HG02763 (cell line): ENCODE measurements around the gene GALNTL6.

Experiments used
- ATAC-seq: cut with Tn5 transposase; IDR thresholded peaks from one replicate; pipeline ENCODE4 v1.9.1; 2021; ENCODE audit warnings: mild to moderate bottlenecking, moderate library complexity; ENCODE audit not compliant: unreplicated experiment

The GALNTL6 gene

GRCh38 chr4:172104539-172104938, 291.3 kb downstream of the GALNTL6 start:
- ATAC-seq = no peak

DNA sequence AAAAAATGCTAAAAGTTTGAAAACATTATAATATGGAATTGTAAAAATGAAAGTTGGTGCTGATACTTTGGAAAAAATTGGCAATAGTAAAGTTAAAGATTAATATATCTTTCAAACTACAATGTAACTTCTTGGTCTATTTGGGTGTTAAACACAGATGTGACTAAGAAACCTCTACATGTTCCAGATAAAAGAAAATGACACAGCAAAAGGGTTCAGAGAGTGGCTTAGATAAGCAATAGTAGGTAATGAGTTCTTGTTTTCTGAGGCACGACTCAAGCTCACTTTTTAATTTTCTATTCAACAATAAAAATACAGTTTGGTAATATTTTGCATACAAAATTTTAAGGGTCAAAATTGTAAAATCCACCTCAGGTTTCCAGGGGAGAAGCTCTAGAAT, 292.7 kb downstream of the GALNTL6 start:
- no peak for ATAC-seq

DNA sequence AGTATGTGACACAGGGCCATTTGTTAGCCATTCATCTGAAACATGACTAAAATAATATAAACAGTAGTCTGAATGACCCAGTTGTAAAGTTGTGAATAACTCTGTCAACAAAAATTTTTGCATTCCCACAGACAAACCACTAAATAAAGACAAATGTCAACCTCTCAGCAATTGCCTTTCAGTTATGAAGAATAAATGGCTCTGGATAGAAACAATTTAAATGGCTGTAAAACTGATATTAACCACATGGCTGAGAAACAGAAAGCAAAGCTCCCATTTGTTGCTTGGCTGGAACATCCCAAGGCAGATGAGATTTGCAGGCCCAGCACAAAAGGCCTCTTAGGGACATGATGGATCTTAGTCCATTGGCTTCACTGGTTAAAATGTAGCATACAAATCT, 296.3 kb downstream of the GALNTL6 start:
- no peak for ATAC-seq

DNA sequence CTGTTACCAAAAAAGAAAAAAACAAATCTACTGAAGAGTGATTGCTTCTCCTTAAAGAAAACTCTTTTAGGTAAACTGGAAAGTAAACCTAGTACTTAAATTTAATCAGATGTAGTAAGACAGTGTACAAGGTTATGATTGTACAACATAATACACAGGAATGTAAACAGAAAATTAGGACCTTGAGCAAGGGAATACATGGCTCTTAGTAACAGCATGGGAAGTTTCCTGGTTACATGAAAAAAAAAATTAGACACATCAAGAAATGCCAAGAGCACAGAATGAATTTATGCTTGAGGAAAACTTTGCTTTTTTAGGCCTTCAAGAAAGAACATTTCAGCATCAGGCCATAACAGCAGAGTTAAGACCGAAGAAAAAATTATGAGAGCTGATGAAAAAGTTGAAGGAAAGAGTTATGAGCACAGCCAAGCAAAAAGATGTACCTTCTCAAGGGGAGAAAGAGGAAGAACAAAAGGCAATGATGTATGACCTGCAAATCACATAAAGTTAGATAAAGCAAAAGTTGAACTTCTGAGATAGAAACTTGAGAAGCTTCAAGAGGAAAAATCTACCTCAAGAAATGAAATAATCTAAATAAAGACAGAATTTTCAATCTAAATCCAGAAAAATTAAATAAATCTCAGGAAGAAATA, 311.6 kb downstream of the GALNTL6 start:
- ATAC-seq = no peak

DNA sequence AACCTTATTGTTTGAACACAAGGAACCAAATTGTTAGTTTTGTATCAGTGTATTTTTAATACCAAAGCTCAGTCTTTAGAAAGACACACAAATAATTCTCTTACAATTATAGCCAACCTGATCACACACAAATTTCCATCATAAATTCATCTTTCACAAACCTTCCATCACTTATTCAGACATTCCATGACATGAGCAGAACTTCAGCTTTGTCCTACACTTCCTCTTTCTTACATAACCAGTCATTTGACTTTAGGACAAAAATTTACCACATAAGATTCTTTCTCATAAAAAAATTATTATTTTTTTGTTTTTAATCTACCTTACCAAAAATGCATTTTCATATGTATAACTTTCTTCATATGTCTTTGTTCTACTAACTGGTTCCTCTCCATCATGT, 312.2 kb downstream of the GALNTL6 start:
- no peak for ATAC-seq

DNA sequence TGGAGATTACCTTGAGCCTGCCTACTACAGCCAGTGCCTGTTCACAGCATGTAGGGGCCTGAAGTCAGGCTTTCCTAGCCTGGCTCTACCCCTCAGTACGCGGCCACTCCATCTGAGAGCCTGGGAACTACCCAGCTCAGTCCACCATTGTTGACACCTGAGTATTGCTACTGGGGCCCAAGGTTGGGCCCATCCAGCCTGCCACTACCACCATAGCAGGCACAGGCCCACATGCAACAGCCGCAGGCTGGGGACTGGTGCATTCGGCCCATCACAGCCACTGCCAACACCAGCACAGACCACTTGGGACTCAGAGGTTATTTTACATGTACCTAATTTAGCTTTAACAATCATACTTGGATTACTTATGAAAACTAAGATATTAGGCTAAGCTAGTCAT, 314.0 kb downstream of the GALNTL6 start:
- no peak for ATAC-seq

DNA sequence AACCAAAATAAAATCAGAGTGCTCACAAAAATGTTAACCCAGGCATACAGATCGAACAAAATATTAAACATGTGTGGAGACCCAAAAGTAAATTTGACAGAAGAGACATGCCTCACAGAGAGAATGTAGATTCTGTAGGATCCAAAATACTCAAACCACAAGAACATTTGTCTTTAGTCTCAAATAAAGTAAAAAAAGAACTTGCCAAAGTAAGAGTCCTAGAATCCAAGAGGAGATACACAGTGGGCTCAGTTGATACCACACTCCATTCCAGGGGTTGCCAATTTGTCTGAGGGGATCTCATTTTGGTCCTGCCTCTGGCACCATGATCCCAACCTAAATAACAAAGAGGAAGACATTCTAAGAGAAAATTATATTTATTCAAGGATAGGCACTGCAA, 316.4 kb downstream of the GALNTL6 start:
- no peak for ATAC-seq

GRCh38 chr4:172134521-172134920, 321.3 kb downstream of the GALNTL6 start:
- ATAC-seq = no peak

GRCh38 chr4:172141025-172141424, 327.8 kb downstream of the GALNTL6 start:
- no peak for ATAC-seq

DNA sequence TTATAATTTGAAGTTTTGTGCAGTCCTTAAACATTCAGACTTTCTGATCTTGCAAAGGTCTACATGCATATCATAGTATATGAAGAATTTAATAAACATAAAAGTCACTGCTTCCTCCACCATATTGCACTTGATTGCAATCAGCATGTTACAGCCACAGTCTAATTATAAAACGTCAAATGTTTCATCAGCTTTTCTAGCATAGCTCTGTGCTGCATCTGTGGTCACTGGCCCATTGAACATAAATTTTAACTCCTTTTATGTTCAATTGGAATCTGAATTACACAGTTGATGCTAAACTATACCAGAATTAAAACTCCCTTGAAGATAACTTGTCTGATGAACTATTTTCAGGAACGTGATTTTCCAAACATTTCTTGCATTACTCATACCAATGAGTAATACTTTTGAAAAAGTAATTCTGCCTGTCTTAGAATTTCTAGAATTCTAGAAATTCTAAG, 329.1 kb downstream of the GALNTL6 start:
- ATAC-seq = no peak

GRCh38 chr4:172143605-172144314, 330.6 kb downstream of the GALNTL6 start:
- ATAC-seq = no peak

GRCh38 chr4:172147687-172148086, 334.5 kb downstream of the GALNTL6 start:
- no peak for ATAC-seq

DNA sequence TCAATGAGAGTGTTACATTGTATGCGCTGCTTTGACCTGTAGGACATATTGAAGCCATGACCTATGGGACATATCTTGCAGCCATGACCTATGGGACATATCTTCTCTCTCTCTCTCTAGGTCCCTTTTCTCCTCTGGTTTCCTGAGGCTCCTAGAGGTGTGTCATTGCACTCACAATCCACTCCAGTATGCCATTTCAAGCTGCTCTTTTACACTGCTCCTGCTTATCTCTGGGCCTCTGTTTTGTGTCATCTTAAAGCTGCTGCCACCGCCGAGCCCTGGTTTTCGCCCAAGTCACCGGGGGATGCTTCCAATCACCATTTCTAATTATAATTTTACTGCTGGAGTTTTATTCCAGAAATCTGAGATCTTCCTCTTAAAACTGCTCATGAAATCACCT, 336.1 kb downstream of the GALNTL6 start:
- ATAC-seq = no peak

GRCh38 chr4:172152284-172152683, 339.1 kb downstream of the GALNTL6 start:
- no peak for ATAC-seq

GRCh38 chr4:172153719-172154118, 340.5 kb downstream of the GALNTL6 start:
- ATAC-seq = no peak

DNA sequence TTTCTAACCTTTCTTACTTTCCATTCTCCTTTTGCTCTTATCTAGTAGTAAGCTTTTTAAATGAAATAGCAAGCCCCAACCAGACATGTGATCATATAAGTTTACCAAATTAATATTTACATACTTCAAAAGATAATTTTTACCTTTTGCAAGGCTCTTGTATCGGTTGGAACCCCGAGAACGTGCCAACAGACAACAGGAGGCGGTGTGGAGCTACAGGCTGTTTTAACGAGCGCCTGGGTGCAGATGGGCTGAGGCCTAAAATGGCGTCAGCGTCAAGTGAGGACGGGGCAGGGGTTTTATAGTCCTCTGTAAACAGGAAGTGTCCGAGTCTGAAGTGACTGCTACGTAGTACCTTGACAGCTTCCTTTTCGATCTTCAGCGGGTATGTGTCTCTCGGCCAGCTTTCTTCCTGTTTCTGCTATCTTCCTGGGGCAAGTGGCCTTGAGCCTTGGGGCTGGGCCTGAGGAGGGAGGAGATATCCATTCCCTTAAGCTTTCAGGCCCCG, 342.7 kb downstream of the GALNTL6 start:
- ATAC-seq = no peak

DNA sequence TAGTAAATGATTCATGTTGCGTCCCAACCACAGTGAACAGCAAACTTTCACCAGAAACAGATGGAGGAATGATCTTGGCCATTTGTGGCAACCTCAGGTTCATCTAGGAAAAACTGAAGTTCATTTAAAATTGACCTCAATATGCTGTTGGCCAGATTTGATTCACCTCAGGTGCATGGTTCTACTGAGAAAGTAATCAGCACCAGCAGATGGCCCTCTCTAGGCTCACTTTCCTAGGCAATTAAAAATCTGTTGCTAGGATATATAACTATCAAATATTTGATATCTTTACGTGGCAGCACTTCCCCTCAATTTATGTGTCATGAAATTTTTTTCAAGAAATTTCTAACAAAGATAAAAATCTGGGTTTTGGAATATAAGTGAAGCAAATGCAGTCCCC, 344.7 kb downstream of the GALNTL6 start:
- ATAC-seq = no peak

GRCh38 chr4:172163215-172163614, 350.0 kb downstream of the GALNTL6 start:
- ATAC-seq = no peak

DNA sequence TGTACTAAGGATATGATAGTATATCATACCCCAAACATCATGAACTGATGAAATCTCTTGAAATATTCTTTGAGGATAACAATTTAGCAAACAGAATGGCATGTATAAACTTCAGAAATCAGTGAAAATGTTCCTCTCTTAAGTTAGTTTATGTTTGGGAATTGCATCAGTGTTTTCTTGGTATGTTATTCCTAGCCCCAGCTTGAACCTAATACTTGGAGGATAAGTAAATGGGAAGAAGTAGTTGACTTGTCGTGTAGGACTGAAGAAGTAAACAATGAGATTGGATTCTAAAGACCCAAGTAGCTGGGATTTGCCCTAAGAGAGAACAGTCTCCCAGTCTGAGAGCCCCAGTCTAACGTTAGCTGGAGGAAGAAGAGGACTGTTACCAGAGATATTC, 355.7 kb downstream of the GALNTL6 start:
- no peak for ATAC-seq

DNA sequence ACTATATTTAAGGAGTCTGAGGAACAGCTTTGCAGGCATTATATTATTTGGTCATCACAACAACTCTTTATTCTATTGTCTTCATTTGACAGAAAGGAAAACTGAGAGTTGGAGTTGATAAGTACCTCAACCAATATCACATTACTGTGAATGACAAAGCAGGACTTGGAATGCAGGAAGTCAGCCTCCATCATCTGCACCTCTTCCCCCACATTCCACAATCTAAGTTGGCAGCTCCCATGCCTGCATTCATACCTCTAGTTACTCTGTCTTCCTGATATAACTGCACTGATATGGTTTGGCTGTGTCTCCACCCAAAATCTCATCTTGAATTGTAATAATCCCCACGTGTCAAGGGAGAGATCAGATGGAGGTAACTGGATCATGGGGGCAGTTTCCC, 356.7 kb downstream of the GALNTL6 start:
- ATAC-seq = no peak

DNA sequence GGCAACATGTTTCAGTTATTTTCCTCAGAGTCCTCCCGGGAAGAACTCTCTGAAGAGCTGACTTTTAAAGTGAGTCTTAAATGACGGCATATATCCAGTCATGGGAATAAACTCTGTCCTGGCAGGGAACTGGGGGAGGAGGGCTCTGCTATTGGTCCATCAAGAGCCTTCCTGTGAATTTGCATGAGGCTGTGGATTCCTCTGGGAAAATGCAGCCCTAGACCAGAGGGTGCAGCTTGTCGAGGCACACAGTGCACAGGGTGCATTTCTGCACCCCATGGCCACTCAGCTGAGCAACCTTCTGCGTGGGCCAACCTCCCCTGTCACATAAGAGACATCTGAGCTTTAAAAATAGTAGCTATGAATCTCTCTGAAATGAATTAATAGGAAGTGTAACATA, 360.0 kb downstream of the GALNTL6 start:
- ATAC-seq = no peak

DNA sequence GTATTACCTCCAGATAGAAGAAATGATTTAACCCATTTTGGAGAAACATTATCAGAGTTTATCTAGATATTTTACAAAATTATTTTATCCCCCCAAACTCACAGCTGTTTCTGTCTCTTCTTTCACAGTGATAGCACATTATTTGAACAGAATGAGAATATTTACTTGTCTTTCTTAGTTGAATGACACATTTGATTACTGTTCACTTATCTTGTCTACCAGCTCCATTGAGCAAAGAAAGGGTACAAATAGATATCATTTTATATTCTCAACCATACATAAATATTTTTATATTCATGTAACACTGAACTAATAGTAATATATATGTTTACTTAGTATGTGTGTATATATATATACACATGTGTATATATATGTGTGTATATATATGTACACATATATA, 364.2 kb downstream of the GALNTL6 start:
- ATAC-seq = no peak
